Esophagus mucosa (tissue), 1 donor: ENCODE results near the gene WASF3. TPM values are rescaled to one million over a fixed set of nuclear protein-coding genes. Genes with fewer than 3 reads are reported as not detected.

Source experiments
- ATAC-seq: fragments of 200-7000 bp; cut with Tn5 transposase; one replicate; pipeline ENCODE4 v1.9.1; 2020
- total RNA-seq: library from RNA; stranded (reverse); gene quantifications from one replicate; pipeline ENCODE4 v1.2.4, GENCODE V29; 2023
- donor health status: DM: yes; HTN: yes; CAD: no.

WASF3 gene
- 2.0 TPM for total RNA-seq

- ATAC-seq, result peak; percentile 100
These were observed at the start of gene WASF3 for GRCh38 chr13:26557393-26558073. Gene WASF3 (plus strand): TSS chr13:26557683. CDS start chr13:26642271, 84,588 bp downstream.

GRCh38 chr13:26508885-26509284, 48.6 kb upstream of the WASF3 start:
- ATAC-seq, result peak; percentile 83

- ATAC-seq, result no peak
These were observed 48.0 kb upstream of the WASF3 start for GRCh38 chr13:26509491-26509890.

- ATAC-seq, result no peak
These were observed 43.6 kb upstream of the WASF3 start for GRCh38 chr13:26513931-26514330.

GRCh38 chr13:26515721-26516120, 41.8 kb upstream of the WASF3 start:
- ATAC-seq, result no peak

GRCh38 chr13:26517936-26518335, 39.5 kb upstream of the WASF3 start:
- no peak for ATAC-seq

GRCh38 chr13:26518451-26518959, 39.0 kb upstream of the WASF3 start:
- ATAC-seq, result no peak

- ATAC-seq, result no peak
These were observed 34.9 kb upstream of the WASF3 start for GRCh38 chr13:26522571-26522970.

- ATAC-seq, result no peak
These were observed 34.5 kb upstream of the WASF3 start for GRCh38 chr13:26523007-26523406.

GRCh38 chr13:26525528-26525927, 32.0 kb upstream of the WASF3 start:
- ATAC-seq, result no peak

- ATAC-seq, result no peak
These were observed 30.7 kb upstream of the WASF3 start for GRCh38 chr13:26526702-26527216.

- ATAC-seq, result no peak
These were observed 29.0 kb upstream of the WASF3 start for GRCh38 chr13:26528527-26528926.

- ATAC-seq, result no peak
These were observed 28.0 kb upstream of the WASF3 start for GRCh38 chr13:26529441-26529840.

GRCh38 chr13:26531742-26532141, 25.7 kb upstream of the WASF3 start:
- ATAC-seq, result no peak

GRCh38 chr13:26534036-26534726, 23.3 kb upstream of the WASF3 start:
- ATAC-seq, result no peak

GRCh38 chr13:26538363-26539317, 18.8 kb upstream of the WASF3 start:
- no peak for ATAC-seq

- ATAC-seq, result no peak
These were observed 17.7 kb upstream of the WASF3 start for GRCh38 chr13:26539738-26540292.

GRCh38 chr13:26540334-26540733, 17.1 kb upstream of the WASF3 start:
- ATAC-seq, result no peak

GRCh38 chr13:26541041-26541440, 16.4 kb upstream of the WASF3 start:
- no peak for ATAC-seq

GRCh38 chr13:26541678-26542568, 15.6 kb upstream of the WASF3 start:
- no peak for ATAC-seq

- no peak for ATAC-seq
These were observed 12.8 kb upstream of the WASF3 start for GRCh38 chr13:26544707-26545106.
